ENCODE measurements around the gene CPA4.

GRCh38 chr7:130332259-130333053 is 39.5 kb downstream of the CPA4 start:
- no peak for TF ChIP-seq CTCF (IDR thresholded peaks at IDR 0.05)
- TF ChIP-seq REST (IDR thresholded peaks at IDR 0.05; ENCODE audit: insufficient read depth in 1 of 2, low read depth in 2 of 2, low read length in 1 of 2): no peak
- TF ChIP-seq POLR2AphosphoS5 (IDR thresholded peaks at IDR 0.05; ENCODE audit: low read depth, low read length): no peak
